NCI-H69 (cell line): Measurements from ENCODE around the gene HAGHL.

Experiments
- DNase-seq: peaks from one replicate; lab custom pipeline; 2025; lab: John Stamatoyannopoulos, UW

HAGHL gene

DNA sequence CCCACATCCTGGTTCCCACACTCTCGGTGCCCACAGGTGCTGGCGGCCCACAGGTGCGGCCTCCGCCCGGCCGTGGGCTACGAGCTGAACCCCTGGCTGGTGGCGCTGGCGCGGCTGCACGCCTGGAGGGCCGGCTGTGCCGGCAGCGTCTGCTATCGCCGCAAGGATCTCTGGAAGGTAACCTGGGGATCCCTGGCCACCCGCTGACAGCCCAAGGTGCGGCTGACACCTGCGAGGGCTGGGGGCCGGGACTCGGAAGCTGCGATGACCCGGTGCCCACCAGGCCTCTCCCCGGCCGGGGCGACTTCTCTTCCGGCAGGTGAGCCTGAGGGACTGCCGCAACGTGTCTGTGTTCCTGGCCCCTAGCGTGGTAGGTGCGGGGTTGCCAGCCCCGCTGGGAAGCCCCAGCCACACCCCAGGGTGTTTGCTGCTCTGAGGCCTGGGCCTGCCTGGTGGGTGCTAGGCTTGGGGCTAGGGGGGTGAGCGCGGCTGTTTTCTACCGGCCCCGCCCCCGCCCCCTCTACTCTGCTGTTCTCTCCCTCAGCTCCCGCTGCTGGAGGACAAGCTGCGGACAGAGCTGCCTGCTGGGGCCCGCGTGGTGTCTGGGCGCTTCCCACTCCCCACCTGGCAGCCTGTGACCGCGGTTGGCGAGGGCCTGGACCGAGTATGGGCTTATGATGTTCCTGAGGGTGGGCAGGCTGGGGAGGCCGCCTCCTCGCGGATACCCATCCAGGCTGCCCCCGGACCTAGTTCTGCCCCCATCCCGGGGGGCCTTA, 5.0 kb upstream of the HAGHL start:
- peak; percentile 35 for DNase-seq

DNA sequence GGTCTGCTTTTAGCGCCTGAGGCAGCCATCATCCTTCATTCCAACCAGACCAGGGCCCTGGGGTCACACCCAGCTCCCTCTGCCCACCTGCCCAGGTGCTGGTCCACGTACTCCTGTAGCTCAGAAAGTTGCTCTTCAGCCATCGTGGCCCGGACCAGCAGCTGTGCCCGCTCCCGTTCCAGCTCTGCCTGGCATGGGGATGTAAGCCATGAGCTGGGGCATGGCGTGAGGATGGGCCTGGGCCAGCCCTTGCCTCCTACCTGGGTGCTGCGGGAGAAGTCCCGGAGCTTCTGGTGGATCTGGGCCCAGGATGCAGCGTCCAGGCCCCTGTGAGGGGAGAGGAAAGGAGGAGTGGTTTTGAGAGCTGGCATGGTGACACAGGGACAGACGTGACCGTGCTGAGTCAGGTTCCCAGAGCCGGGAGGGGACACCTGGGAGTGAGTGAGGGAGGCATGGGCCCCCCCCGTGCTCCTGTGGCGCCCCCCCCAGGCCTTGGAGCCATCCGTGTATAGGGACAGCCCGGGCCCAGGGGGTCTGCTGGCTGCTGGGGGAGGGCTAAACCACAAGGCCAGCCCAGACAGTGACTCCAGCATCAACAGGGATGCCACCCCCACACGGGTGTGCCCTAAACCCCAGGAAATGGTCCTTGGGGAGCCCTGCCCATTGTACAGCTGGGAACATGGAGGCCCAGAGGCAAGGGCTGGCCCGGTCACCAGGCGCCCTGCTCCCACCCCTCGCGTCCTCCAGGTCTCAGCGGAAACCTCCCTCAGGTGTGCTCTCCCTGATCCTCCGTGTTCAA, 3.9 kb upstream of the HAGHL start:
- DNase-seq: no peak

DNA sequence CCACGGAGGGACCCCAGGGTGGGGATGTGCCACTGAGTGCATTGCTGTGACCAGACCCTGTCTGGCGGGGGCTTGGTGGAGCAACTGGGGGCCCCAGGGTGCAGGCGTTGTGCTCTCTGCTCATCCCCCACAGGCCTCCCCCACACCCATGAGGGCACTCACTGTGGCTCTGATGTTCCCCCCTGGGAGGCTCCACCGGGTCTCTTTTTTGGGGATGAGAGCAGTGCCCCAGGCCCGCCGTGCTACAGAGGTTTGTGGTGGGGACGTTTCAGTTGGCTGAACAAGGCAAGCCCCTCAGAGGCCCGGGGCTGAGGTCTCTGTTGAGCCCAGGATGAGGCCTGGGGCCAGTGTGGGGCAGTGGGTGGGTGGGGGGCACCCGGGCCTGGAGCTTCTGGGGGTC, 3.2 kb upstream of the HAGHL start:
- no peak for DNase-seq

DNA sequence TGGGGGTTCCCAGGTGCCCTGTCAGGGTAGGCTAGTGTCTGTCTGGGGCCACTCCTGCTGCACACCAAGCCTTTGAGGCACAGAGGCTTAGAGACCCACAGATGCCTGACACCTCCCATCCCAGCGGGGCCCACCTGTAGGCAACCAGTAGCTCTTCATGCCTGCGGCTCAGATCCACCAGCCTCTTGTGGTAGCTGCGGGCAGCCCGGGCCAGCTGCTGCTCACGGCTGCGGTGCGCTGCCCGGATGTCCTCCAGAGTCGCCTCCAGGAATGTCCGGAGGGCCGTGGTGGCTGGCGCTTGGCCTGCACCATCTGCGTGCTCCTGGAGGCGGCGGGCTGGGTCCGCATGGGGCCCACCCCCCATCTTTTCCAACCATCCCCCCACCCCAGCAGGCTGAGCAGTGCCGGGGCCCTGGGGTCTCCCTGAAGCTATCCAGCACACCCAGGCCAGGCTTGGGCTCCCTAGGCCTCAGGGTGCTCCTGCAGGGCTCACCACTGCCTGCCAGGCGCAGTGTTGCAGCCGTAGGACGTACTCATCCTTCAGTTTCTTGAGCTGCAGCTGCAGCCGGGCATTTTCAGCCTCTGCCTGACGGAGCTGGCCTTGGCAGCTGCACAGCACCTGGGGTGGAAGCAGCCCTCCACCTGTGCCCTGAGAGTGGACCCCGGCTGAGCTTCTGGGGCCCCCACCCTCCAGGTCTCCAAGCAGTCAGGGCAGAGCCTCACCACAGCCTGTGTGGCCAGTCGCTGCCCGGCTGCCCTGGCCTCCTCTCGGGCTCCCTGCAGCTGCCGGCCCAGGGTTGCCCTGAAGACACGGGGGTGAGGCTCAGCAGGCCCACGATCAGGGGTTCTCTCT, 2.5 kb upstream of the HAGHL start:
- DNase-seq: no peak

DNA sequence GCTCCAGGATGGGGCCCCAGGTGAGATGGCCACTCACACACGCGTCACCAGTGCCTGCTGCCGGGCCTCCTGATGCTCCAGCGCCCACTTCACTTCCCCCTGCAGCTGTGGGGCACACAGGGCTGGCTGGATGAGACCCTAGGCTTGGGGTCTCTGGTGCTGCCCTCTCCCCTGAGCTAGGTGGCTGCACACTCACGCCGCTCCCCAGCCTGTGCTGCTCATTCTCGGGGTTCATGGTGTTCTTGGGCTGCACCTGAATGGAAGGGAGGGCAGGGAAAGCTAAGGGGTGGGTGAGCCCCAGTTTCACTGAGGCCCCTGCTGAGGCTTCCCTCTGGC, 1.9 kb upstream of the HAGHL start:
- no peak for DNase-seq

DNA sequence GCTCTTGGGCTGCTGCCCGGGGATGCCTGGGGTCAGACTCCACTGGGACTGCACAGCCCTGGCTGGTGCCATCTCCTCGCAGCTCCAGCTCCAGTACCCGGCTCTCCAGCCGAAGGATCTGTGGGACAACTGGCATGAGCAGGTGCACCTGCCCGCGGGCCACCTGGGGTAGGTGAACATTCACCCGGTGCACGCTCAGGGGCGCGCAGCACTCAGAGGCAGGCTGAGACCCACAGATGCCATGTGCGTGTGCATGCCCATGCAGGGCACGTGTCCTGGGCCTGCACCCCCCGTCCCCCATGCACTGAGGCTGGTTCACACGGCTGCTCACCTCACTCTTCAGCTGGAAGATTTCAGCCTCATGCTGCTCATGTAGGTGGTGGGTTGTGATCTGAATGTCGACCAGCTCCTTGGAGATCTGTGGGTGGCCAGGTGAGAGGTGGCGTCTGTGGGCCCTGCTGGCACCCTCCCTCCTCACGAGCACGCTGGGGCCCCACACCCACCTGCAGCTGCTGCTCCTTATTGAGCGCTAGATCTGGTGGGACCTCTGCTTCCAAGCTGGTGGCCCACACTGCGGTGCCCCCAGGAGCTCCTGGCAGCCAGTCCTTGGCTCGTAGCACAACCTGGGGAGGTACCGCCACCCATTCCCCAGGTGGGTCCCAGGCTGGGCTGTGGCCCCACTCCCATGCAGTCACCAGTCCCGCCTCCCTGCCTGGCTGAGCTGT, 1.3 kb upstream of the HAGHL start:
- no peak for DNase-seq

DNA sequence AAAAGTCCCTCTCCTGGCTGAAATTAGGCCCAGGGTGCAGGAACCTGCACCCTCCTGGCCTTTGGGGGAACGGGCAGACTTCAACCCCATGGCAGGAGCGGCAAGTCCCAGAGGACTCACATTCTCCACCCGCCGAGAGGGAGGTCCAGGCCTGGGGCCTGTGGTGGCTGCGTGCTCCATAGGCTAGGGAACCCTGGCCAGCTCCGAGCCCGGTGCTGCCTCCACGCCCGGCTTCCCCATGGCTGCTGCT, 793 bp upstream of the HAGHL start:
- DNase-seq: no peak

DNA sequence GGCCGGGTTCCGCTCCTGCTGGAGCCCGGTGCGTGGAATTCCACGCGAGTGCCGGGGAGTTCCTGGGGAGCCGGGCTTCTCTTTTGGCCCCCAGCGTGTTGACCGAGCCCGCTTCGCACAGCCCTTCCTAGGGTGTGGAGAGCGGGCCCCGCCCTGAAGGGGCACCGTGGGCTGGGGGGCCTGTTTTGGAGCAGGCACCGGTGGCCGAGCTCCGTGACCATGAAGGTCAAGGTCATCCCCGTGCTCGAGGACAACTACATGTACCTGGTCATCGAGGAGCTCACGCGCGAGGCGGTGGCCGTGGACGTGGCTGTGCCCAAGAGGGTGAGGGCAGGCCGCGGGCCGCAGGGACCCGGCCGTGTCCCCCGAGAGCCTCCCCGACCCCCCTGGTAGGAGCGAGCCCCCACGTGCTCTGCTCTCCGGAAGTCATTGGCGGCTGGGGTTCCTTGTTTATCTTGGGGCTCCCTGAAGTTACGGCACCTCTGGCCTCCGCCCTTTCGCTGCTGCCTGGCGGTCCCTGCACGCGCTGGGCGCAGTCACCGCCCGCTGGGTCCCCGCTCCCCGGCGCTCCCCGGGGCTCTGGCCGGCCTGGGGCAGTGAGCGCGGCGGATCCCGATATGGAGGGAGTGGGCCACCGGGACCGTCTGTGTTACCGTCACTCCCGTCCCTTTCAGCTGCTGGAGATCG, 528 bp downstream of the HAGHL start:
- peak; percentile 65 for DNase-seq

DNA sequence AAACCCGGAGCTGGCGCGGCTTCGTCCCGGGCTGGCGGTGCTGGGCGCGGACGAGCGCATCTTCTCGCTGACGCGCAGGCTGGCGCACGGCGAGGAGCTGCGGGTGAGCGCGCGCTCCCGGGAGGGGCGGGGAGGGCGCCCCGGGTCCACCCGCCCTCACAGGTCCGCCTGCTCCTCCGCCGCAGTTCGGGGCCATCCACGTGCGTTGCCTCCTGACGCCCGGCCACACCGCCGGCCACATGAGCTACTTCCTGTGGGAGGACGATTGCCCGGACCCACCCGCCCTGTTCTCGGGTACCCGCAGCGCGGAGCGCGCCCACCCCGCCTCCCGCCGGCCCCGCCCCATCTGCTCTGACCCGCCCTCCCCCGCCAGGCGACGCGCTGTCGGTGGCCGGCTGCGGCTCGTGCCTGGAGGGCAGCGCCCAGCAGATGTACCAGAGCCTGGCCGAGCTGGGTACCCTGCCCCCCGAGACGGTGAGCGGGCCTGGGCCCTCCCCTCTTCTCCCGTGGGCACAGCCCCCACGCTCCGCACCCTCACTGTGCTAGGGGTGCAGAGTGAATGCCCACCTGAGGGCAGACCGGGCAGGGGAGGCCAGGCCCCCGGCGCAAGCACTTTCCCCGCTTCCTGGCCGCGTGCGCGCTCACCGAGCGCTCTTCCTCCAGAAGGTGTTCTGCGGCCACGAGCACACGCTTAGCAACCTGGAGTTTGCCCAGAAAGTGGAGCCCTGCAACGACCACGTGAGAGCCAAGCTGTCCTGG, 1.4 kb downstream of the HAGHL start:
- peak; percentile 97 for DNase-seq

DNA sequence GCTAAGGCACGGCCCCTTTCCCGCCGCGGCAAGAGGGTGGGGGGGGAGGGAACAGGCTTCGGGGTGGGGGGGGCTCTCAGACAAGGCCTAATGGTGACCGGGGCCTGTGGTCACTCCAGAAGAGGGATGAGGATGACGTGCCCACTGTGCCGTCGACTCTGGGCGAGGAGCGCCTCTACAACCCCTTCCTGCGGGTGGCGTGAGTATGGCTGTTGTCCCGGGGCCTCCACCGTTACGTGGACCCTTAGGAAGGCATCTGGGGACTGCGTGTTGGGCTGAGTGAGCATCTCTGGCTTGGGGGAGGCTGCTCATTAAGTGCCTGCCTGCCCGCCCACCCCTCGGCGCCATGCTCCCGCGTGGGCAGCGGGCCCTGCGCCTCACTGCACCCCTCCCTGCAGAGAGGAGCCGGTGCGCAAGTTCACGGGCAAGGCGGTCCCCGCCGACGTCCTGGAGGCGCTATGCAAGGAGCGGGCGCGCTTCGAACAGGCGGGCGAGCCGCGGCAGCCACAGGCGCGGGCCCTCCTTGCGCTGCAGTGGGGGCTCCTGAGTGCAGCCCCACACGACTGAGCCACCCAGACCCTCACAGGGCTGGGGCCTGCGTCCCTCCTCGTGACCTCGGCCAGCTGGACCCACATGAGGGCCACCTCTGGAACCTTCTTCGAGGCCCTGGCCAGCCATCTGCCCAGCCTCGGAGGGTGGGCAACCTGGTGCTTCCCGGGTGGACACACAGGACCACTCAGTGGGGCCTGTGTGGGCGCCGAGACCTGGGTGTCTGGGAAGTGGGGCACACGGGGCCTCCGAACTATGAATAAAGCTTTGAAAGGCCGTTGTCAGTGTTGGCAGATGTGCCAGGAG, 2.2 kb downstream of the HAGHL start:
- peak; percentile 45 for DNase-seq

DNA sequence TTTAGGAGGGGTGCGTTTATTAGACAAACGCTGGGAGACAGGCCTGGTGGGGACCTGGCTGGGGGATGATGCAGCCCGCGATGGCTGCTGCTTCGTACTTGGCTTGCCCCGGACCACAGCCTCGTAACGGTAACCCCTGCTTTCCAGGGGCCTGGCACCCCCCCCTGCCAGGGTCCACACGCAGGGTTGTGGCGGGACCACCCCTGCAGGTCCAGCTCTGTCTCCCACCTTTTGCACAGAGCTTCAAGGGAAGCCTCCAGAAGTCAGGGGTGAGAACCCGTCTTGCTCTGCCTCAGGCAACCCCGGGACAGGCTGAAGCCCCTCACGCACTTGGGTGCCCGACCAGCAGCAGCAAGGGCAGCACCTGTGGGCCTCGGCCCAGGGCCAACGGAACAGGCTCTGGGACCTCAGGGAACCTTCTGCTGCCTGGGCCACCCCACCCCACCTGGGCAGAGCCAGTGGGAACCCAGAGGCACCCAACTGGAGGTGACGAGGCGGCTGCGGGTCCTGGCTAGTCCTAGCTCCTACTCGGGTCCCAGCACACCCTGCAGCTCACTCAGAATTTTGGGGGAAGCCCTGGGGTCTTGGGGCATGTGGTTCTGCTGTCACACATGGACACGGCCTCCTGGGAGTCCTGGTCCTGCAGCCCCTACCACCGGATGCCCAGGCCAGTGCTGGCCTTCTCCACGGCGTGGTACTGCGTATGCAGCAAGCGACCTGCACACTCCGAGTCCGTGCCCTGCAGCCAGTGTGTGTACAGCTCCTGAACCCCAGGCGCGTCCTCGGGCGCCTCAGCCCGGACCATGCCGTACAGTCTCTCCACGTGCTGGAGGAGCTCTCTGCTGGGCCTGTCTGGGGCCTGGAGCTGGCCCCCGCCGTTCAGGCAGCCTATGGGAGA, 3.1 kb downstream of the HAGHL start:
- DNase-seq: no peak

DNA sequence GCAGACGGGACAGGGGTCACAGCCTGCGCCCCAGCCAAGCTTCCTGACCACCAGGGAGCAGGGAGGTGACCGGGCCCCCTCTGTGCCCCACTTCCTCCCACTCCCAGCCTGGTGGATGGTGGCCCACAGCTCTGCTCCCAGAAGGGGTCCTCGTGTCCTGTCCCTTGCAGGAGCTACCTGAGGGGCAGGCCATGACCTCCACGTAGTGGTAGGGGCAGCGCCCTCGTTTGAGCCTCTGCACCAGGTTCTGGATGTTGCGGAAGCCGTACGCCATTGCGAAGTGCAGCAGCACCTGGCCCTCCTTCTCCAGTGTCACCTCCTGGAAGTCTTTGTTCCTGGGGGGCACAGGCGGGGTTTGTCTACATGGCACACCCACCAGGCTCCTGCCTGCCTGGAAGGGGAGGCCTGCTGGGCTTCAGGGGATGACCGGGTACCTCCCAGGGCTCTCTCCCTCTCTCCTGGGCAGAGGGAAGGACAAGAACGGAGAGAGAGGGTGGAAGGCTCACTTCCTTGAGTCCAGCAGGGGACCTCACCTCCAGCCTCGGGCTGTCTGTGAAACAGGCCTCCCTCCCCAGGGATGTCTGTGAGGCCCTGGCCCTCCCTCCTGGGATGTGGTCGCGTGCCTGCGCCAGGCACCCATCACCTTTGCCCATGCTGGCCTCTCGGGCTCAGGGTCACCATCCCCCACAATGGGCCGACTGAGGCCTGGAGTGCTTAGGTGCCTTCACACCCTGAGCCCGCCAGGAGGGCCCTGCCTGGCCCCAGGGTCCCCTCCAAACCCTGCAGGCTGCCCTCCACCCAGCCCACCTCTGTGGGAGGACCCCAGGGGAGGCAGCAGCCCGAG, 4.0 kb downstream of the HAGHL start:
- DNase-seq: no peak

DNA sequence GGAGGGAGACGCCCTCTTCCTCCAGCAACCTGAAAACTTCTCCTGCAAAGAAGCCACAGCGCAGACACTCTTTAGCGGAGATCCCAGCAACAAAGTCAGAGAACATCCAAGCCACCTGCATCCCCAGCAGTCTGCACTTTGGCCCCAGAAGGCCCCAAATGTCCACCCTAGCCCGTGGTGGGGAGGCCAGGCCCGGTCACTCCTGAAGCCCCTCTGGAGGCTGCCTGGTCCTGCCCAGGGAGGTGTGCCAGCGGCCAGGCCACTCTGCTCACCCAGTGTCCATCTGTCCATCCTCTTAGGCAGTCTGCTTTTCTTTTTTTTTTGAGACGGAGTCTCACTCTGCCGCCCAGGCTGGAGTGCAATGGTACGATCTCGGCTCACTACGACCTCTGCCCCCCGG, 5.4 kb downstream of the HAGHL start:
- DNase-seq: no peak

DNA sequence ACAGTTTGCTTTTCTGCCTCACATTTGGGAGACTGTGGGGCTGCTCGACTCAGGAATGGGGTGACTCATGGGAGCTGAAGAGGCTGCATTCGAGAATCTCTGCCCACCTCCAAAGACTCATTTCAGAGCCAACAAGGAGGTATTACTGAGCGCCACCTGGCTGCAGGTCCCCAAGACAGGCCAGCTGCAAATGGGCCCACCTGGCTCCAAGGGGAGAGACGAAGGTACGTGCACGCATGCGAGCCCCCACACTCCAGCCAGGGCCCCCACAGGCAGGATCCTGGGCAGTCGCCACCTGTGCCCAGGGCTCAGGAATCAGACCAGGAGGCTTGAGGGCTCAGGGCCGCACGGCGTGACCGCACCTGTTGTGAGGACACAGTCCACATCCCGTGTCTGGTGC, 6.0 kb downstream of the HAGHL start:
- no peak for DNase-seq

DNA sequence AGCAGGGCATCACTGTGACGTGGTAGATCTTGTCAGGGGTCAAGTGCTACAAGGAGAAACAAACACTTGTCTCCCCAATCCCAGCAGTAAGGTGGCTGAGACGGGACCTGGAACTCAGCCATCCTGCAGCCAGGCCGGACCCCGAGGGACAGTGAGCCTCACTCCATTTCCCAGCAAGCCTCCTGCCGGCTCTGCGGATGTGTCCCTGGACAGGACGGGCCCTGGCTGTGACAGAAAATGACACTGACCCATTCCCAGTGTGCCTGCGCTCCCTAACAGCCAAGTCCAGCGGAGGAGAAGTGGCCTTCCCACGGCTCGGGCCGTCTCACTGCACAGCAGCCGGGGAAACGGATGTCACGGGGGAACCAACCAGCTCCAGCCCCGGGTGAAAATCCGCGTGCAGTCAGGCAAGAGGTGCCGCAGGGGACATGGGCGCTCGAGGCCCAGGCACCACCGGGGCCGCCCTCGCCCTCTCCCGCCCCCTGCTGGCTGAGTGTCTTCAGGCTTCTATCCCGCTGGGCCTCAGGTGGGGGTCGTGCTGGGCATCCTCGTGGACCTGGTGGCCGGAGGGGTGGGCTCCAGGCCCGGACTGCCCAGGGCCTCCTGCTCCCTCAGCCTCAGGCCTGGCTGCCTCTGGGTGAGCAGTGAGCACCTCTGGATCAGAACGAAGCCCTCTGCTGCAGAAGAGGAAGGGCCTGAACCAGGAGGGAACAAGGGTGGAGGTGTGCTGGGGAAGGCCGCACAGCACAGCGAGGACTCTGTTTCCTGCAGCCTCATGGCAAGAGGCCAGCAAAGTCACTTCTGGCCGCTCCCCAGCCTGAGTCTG, 6.7 kb downstream of the HAGHL start:
- no peak for DNase-seq

DNA sequence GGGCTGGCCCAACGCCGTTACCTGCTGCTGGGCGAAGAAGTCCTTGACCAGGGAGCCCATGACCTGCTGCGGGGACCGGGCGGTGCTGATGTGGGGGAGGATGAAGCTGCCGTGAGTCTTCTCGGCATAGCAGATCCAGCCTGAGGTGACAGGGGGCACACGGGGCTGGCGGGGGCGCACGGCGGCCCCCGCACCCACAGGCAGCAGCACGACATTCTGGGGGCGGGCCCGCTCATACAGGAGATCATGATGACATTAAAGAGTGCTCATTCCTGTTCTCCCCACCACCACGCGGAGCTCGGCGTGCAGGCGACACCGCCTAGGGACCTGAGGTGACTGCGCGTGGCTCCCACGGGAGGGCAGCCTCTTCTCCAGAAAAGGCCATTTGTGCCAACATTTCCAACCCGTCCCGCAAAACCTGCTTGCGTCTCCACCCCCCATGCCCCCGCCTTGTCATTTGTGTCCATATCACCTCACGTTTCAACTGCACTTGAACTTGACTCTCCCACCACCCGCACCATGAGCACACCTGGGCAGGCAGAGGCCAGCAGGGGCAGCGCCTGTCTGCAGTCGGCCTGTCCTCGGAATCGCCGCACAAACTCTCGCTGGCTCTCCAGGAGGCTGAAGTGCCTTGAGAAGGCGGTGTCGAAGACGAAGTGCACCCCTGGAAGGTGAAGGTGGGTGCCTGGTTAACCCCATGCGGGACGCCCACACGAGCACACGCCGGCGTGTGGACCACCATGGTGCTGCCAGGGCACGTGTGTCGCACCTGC, 7.5 kb downstream of the HAGHL start:
- DNase-seq: no peak
